Neuronal stem cell (in vitro differentiated cells): ENCODE data around the gene VTI1A.

ENCODE experiments used
- DNase-seq: peaks from one replicate; pipeline ENCODE4 v3.0.0-alpha.2; 2013; ENCODE audit warnings: low spot score
- H2AFZ ChIP-seq: one replicate; pipeline ENCODE4 v1.6.1; 2013; ENCODE audit warnings: mild to moderate bottlenecking, low read length, inconsistent platforms
- H2AK5ac ChIP-seq: 2 replicates; pipeline ENCODE4 v1.6.1; 2013; ENCODE audit warnings: low read depth, mild to moderate bottlenecking, inconsistent platforms, low read length, moderate library complexity, mixed read lengths
- H2BK120ac ChIP-seq: 2 replicates; pipeline ENCODE4 v1.6.1; 2013; ENCODE audit warnings: low read depth, mild to moderate bottlenecking, inconsistent platforms, low read length, moderate library complexity, mixed read lengths
- H2BK12ac ChIP-seq: one replicate; pipeline ENCODE4 v1.6.1; 2013; ENCODE audit warnings: low read length, inconsistent platforms
- H2BK15ac ChIP-seq: 2 replicates; pipeline ENCODE4 v1.6.1; 2013; ENCODE audit warnings: mild to moderate bottlenecking, low read length, inconsistent platforms, mixed read lengths
- H2BK5ac ChIP-seq: one replicate; pipeline ENCODE4 v1.6.1; 2013; ENCODE audit warnings: inconsistent platforms, mild to moderate bottlenecking, low read length, moderate library complexity
- H3K14ac ChIP-seq: one replicate; pipeline ENCODE4 v1.6.1; 2013; ENCODE audit warnings: low read length, inconsistent platforms
- H3K18ac ChIP-seq: 2 replicates; pipeline ENCODE4 v1.6.1; 2013; ENCODE audit warnings: low read length, inconsistent platforms
- H3K23ac ChIP-seq: 2 replicates; pipeline ENCODE4 v1.6.1; 2013; ENCODE audit warnings: low read depth, mild to moderate bottlenecking, mixed read lengths, low read length, inconsistent platforms; ENCODE audit not compliant: poor library complexity
- H3K27ac ChIP-seq: replicated peaks from 3 replicates; pipeline ENCODE4 v1.5.1; 2013; ENCODE audit warnings: low read length, inconsistent platforms
- H3K27me3 ChIP-seq, 3 experiments: 2 replicates each; pipeline ENCODE4 v1.6.1; 2013; ENCODE audit warnings: low read length in 3 of 3, mild to moderate bottlenecking in 2 of 3, inconsistent platforms in 1 of 3, low read depth in 1 of 3, mixed read lengths in 1 of 3, moderate library complexity in 1 of 3; ENCODE audit not compliant: control insufficient read depth in 3 of 3, insufficient read depth in 3 of 3
- H3K36me3 ChIP-seq, 2 donors: replicated peaks in 1 of 2; 2 replicates each; pipeline ENCODE4 v1.6.1; 2013; ENCODE audit warnings: low read length in 2 of 2; ENCODE audit not compliant: control insufficient read depth in 2 of 2, insufficient read depth in 2 of 2
- H3K4ac ChIP-seq: 2 replicates; pipeline ENCODE4 v1.6.1; 2013; ENCODE audit warnings: inconsistent platforms, mild to moderate bottlenecking, low read length, moderate library complexity
- H3K4me1 ChIP-seq, 2 donors: 1 replicate in 1 of 2; 2 replicates in 1 of 2; pipeline ENCODE4 v1.6.1; 2013; ENCODE audit warnings: low read length in 2 of 2, low read depth in 1 of 2; ENCODE audit not compliant: control insufficient read depth in 2 of 2, insufficient read depth in 1 of 2
- H3K4me2 ChIP-seq: one replicate; pipeline ENCODE4 v1.6.1; 2013; ENCODE audit warnings: mild to moderate bottlenecking, low read length, inconsistent platforms; ENCODE audit not compliant: insufficient read depth, poor library complexity, severe bottlenecking
- H3K4me3 ChIP-seq, 2 donors: 2 replicates each; pipeline ENCODE4 v1.5.1; 2013; ENCODE audit warnings: low read length in 2 of 2, mild to moderate bottlenecking in 2 of 2, inconsistent platforms in 1 of 2, moderate library complexity in 1 of 2
- H3K79me1 ChIP-seq: one replicate; pipeline ENCODE4 v1.6.1; 2013; ENCODE audit warnings: low read depth, mild to moderate bottlenecking, inconsistent platforms, low read length, moderate library complexity
- H3K9ac ChIP-seq: one replicate; pipeline ENCODE4 v1.6.1; 2013; ENCODE audit warnings: mild to moderate bottlenecking, low read depth, low read length, inconsistent platforms; ENCODE audit not compliant: poor library complexity
- H3K9me3 ChIP-seq, 2 donors: replicated peaks in 1 of 2; 2 replicates each; pipeline versions ENCODE3 to v1.6.1; 2013; ENCODE audit warnings: low read length in 2 of 2, mild to moderate bottlenecking in 2 of 2, inconsistent platforms in 1 of 2, low read depth in 1 of 2, mixed read lengths in 1 of 2, moderate library complexity in 1 of 2; ENCODE audit not compliant: control insufficient read depth in 2 of 2, insufficient read depth in 1 of 2
- H4K8ac ChIP-seq: one replicate; pipeline ENCODE4 v1.6.1; 2013; ENCODE audit warnings: low read depth, mild to moderate bottlenecking, inconsistent platforms, low read length, moderate library complexity
- H4K91ac ChIP-seq: one replicate; pipeline ENCODE4 v1.6.1; 2013; ENCODE audit warnings: low read length, low read depth, mild to moderate bottlenecking, inconsistent platforms; ENCODE audit not compliant: poor library complexity
- WGBS, 2 donors: extraction: QIAGEN DNeasy Blood & Tissue Kit; methylation state at CpG; one replicate each; pipeline ENCODE4 v1.1.7; 2013; ENCODE audit warnings: missing lambda C conversion rate in 2 of 2, mixed read lengths in 1 of 2; ENCODE audit not compliant: insufficient read length in 2 of 2, insufficient replicate concordance in 1 of 2; ENCODE audit errors: extremely low coverage in 2 of 2; 5-methylcytosine and 5-hydroxymethylcytosine counted together

VTI1A gene

DNA sequence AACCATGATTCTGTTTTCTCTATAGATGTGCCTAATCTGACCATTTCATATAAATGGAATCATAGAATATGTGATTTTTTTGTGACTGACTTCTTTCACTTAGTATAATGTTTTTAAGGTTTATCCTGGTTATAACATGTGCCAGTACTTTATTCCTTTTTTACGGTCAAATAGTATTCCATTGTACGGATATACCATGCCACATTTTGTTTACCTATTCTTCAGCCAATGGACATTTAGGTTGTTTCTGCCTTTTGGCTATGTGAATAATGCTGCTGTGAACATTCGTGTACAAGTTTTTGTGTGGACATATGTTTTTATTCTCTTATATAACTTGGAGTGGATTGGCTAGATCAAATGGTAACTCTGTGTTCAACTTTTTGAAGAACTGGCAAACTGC is 324.7 kb downstream of the VTI1A start:
- Histone ChIP-seq H3K23ac (no peak overlapping the region), H3K4me1 (peaks cover 7 to 11% of the 10 kb centered on the region in 2 donors), H3K4ac (no peak overlapping the region), H3K18ac (no peak overlapping the region), H3K9ac (no peak overlapping the region), H3K79me1 (no peaks in the 10 kb centered on the region), H3K27ac (no peak overlapping the region), H2AFZ (no peak overlapping the region), H2BK12ac (no peak overlapping the region), H3K9me3 (peaks cover 0 to 12% of the 10 kb centered on the region in 2 donors), H2BK120ac (no peak overlapping the region), H3K4me2 (no peak overlapping the region), H2BK5ac (no peak overlapping the region), H3K14ac (no peak overlapping the region), H2AK5ac (no peak overlapping the region), H3K4me3 (no peak overlapping the region), H3K27me3 (no peaks in the 10 kb centered on the region), H3K36me3 (no peaks in the 10 kb centered on the region), H4K8ac (no peak overlapping the region), H2BK15ac (no peak overlapping the region), H4K91ac (no peak overlapping the region)
- no CpG with 5 or more reads among the region's 3 CpGs for WGBS, 2 donors
- DNase-seq: no peak

DNA sequence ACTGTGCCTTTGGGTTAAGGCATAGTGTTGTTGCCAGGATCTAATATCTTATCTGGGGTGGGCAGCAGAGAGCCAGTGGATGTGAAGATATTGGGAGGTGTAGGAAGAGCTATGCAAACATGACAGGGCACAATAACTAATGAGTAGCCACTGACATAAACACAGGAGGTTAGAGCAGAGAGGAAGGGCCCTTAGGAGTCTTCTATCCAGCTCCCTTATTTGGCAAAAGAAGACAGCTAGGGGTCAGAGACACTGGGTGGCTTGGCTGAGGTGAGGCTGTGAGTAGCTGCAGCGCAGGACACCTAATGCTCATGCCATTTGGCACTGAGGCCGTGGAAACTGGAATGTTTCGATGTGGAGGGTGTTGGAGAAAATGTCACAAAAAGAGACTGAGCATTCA is 326.8 kb downstream of the VTI1A start:
- Histone ChIP-seq H3K4me1 (peaks cover 6 to 14% of the 10 kb centered on the region in 2 donors), H3K9me3 (peaks cover 0 to 12% of the 10 kb centered on the region in 2 donors), H3K79me1 (no peaks in the 10 kb centered on the region), H3K4me2 (no peak overlapping the region), H3K27me3 (no peaks in the 10 kb centered on the region), H2BK5ac (no peak overlapping the region), H3K9ac (no peak overlapping the region), H3K14ac (no peak overlapping the region), H4K8ac (no peak overlapping the region), H2AFZ (no peak overlapping the region), H3K23ac (no peak overlapping the region), H3K4ac (no peak overlapping the region), H2BK120ac (no peak overlapping the region), H3K18ac (no peak overlapping the region), H3K4me3 (no peak overlapping the region), H2BK12ac (no peak overlapping the region), H3K36me3 (no peaks in the 10 kb centered on the region), H2AK5ac (no peak overlapping the region), H3K27ac (no peak overlapping the region), H4K91ac (no peak overlapping the region), H2BK15ac (no peak overlapping the region)
- DNase-seq: no peak
- no CpG with 5 or more reads among the region's 3 CpGs for WGBS, 2 donors

DNA sequence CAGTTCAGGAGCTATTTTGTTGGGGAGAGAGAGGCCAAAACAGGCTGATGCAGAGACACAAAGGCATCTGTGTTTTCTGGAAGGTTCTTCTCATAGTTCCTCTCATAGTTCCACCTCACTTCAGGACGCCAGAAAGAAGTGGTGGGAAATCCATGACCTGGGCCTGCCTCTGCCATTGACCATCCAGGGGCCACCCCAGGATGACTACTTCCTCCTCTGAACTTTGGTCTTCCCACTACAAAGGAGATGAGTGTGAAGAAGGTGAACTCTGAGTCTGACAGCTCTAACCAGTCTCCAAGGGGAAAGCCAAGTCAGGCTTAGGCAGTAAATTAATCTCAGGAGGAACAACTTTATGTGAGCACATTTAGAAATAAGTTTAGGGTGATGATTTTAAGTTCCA is 327.2 kb downstream of the VTI1A start:
- Histone ChIP-seq H4K91ac (no peak overlapping the region), H2AK5ac (no peak overlapping the region), H3K4me1 (peaks cover 6 to 14% of the 10 kb centered on the region in 2 donors), H3K23ac (no peak overlapping the region), H3K14ac (no peak overlapping the region), H3K27me3 (no peaks in the 10 kb centered on the region), H2BK15ac (no peak overlapping the region), H3K9ac (no peak overlapping the region), H2BK120ac (no peak overlapping the region), H3K36me3 (no peaks in the 10 kb centered on the region), H2BK12ac (no peak overlapping the region), H3K9me3 (peaks cover 0 to 12% of the 10 kb centered on the region in 2 donors), H4K8ac (no peak overlapping the region), H3K4me3 (no peak overlapping the region), H3K79me1 (no peaks in the 10 kb centered on the region), H3K18ac (no peak overlapping the region), H3K4me2 (no peak overlapping the region), H2BK5ac (no peak overlapping the region), H3K4ac (no peak overlapping the region), H3K27ac (no peak overlapping the region), H2AFZ (no peak overlapping the region)
- no peak for DNase-seq
- WGBS, 2 donors: no CpG with 5 or more reads among the region's 1 CpG

DNA sequence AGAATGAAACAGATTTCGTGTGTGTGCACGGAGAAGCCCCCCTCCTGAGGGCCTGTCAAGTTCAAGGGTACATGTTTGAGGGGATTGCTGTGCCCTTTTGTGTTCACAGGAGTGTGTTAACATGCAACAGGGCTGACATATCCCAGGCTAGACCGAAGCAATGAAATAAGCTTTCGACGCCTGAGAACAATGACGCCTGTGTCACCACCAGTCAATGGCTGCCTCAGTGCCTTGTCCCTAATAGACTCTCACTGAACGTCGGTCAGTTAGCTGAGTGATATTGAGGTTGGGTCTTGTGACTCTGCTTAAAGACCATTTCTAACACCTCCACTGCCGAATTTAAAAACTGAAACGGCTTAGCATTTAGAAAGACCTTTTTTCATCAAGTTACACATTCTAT is 327.8 kb downstream of the VTI1A start:
- no peak overlapping the region for H3K18ac ChIP-seq
- H3K9ac ChIP-seq: no peak overlapping the region
- no peak overlapping the region for H2BK120ac ChIP-seq
- H2BK15ac ChIP-seq: no peak overlapping the region
- H3K4me3 ChIP-seq: no peak overlapping the region
- H3K79me1 ChIP-seq: no peaks in the 10 kb centered on the region
- H3K36me3 ChIP-seq: no peaks in the 10 kb centered on the region
- no peak for DNase-seq
- no peak overlapping the region for H3K14ac ChIP-seq
- H2AK5ac ChIP-seq: no peak overlapping the region
- peaks cover 0 to 12% of the 10 kb centered on the region in 2 donors for H3K9me3 ChIP-seq
- H3K27me3 ChIP-seq: no peaks in the 10 kb centered on the region
- H3K4ac ChIP-seq: no peak overlapping the region
- no peak overlapping the region for H3K4me2 ChIP-seq
- H4K8ac ChIP-seq: no peak overlapping the region
- no peak overlapping the region for H3K23ac ChIP-seq
- WGBS, 2 donors: no CpG with 5 or more reads among the region's 10 CpGs
- no peak overlapping the region for H2BK12ac ChIP-seq
- H2BK5ac ChIP-seq: no peak overlapping the region
- H4K91ac ChIP-seq: no peak overlapping the region
- no peak overlapping the region for H3K27ac ChIP-seq
- peaks cover 6 to 14% of the 10 kb centered on the region in 2 donors for H3K4me1 ChIP-seq
- no peak overlapping the region for H2AFZ ChIP-seq
